Activated T-helper 9 cell treated with anti-CD3 and anti-CD28 coated beads, Interleukin-2, amount 50 U/mL, for 16 hours (primary cell): ENCODE results near the gene AEN.
A peak's percentile ranks its signal among the peaks of the same experiment; 100 is the strongest.

Source experiments
- DNase-seq: peaks from one replicate; pipeline ENCODE4 v3.0.0-alpha.2; 2020; ENCODE audit warnings: low read depth

AEN gene

GRCh38 chr15:88613074-88613944 lies 7.8 kb upstream of the AEN start:
- no peak for DNase-seq

GRCh38 chr15:88615303-88616107 lies 5.6 kb upstream of the AEN start:
- DNase-seq = no peak

GRCh38 chr15:88616240-88616639 lies 4.9 kb upstream of the AEN start:
- no peak for DNase-seq

GRCh38 chr15:88617031-88617722 lies 4.0 kb upstream of the AEN start:
- no peak for DNase-seq

DNA sequence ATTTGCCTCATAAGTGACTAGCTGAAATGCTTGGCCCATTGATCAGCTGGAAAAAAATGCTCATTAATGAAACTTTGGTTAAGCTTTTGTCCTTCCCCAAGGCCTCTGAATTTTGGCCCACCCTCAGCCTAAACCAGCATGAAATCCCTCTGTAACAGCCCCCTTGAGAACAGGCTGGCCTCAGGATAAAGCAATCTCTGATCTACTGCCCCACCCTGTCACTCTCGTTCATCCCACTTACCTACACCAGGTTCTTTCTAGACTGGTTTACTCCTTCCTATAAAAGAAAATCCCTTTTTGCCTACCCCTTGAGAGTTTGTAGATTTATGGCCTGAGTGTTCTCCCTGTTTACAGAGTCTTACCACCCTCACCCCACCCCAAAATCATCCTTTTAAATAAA lies 3.4 kb upstream of the AEN start:
- no peak for DNase-seq

DNA sequence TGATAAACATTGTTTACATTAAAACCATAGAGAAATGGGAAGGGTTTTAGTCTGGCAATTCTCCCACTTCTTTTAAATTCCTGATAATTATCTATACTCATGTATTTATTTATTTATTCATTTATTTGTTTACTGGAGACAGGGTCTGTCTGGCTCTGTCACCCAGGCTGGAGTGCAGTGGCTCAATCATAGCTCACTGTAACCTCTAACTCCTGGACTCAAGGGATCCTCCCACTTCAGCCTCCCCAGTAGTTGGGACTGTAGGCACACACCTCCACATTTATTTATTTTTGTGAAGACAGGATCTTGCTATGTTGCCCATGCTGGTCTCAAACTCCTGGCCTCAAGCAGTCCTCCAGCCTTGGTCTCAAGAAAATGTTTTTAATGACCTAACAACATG lies 2.5 kb upstream of the AEN start:
- no peak for DNase-seq

- no peak for DNase-seq
These were observed 1.3 kb upstream of the AEN start for GRCh38 chr15:88619796-88620195.

GRCh38 chr15:88621789-88622604 lies 857 bp downstream of the AEN start:
- no peak for DNase-seq

DNA sequence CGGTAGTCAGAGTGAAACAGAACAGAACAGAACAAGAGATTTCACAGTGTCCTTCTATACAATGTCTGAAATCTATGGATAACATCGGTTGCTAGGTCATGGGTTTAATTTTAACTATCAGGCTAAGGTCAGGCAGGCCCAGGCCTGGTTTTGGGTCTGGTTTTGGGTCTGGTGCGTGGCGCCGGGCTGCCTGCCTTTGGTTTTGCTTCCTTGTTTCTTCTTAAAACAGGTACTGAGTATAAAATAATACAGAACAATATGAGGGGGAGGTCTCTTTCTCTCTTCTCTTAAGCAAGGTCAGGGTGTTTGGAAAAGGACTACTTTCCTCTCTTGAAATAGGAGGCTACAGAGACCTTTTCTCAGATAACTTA lies 1.4 kb downstream of the AEN start:
- DNase-seq = no peak

- DNase-seq = peak; percentile 45
These were observed 1.9 kb downstream of the AEN start for GRCh38 chr15:88623061-88623460.

DNA sequence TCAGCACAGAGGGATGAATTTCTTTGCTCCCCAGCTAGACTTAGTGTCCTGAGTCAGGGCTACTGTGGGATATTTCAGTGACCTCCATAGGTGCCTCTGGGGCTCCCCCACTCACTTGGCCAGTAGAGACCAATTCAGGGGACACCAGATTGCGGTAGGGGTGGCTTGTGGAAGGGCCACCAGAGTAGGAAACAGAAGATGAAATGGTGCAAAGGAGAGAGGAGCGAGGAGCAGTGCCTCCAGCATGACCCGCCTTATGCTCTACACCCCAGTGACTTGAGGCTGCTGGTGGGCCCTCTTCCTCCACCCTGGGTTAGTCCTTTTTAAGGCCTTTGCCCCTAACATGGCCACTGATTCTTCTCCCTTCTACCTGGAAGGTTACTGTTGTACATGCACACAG lies 2.5 kb downstream of the AEN start:
- DNase-seq = no peak

DNA sequence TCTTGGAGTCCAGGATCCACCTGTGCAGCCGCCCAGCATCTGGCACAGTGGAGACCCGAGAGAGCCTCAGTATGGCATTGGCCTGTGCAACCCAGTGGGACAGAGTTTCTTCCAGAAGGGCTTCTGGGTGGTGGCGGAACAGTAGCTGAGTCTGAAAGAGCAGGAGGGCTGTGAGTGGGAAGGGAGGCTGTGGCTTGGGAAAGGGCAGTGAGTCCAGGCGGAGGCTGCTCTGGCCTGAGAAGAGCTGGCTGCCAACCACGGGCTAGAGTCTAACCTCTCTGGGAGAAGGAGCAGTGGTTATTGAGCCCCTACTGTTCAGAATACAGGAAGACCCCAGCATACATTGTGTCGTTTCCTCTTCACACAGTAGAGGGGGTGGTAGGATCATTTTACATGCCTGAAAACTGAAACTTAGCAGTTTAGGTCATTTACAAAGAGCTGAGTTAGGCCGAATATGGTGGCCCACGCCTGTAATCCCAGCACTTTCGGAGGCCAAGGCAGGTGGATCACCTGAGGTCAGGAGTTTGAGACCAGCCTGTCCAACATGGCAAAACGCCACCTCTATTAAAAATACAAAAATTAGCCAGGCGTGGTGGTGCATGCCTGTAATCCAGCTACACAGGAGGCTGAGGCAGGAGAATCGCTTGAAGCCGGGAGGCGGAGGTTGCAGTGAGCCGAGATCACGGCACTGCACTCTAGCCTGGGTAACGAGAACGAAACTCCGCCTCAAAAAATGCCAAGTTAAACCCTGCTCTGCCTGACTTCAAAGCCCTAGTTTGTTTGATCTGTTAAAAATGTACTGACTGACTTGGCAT lies 3.2 kb downstream of the AEN start:
- DNase-seq = no peak

DNA sequence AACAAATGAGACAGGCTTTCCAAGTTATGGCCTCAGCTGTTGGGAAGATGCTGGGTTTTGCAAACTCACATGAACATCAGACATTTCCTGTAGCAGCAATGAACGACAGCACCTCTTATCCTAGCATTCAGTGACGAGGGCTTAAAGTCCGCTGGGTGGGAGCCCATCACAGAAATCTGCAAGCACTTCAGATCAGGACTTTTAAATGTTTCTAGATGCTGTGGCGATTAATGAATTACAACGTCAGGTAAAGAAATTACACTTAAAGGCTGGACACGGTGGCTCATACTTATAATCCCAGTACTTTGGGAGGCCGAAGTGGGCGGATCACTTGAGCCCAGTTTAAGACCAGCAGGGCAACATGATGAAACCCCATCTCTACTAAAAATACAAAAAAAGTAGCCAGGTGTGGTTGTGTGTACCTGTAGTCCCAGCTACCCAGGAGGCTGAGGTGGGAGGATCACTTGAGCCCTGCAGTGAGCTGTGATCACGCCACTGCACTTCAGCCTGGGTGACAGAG lies 3.9 kb downstream of the AEN start:
- no peak for DNase-seq

- DNase-seq = no peak
These were observed 5.0 kb downstream of the AEN start for GRCh38 chr15:88625943-88626741.

- DNase-seq = peak; percentile 46
These were observed 6.3 kb downstream of the AEN start for GRCh38 chr15:88627463-88627862.

DNA sequence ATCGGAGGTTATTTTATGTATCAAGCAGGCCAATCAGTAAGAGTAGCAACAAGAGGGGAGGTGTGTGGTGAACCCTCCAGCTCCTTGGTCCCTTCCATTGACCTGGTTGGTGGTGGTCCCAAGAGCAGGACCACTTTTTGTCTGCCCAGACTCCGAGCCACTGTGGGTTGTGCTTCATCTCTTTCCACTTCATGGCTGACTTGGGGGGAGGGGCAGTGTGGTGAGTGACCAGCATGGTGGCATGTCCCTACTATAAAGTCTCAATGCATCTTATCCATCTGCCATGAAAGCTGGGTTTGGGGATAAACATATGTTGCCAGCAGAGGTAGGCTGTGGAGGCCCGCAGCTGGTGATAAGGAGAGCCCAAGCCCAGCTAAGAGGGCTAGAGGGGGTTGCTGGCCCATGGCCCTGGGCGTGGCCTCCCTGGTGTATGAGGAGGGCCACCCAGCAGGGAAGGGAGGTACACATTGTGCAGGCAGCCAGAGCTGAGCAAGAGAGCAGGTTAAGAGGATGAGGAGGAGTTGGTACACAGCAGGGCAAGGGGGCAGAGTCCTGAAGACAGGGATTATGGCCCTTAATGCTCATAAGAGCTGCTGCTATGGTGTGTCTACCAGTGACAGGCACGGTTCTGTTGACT lies 7.0 kb downstream of the AEN start:
- no peak for DNase-seq

GRCh38 chr15:88629071-88629470 lies 7.9 kb downstream of the AEN start:
- no peak for DNase-seq

DNA sequence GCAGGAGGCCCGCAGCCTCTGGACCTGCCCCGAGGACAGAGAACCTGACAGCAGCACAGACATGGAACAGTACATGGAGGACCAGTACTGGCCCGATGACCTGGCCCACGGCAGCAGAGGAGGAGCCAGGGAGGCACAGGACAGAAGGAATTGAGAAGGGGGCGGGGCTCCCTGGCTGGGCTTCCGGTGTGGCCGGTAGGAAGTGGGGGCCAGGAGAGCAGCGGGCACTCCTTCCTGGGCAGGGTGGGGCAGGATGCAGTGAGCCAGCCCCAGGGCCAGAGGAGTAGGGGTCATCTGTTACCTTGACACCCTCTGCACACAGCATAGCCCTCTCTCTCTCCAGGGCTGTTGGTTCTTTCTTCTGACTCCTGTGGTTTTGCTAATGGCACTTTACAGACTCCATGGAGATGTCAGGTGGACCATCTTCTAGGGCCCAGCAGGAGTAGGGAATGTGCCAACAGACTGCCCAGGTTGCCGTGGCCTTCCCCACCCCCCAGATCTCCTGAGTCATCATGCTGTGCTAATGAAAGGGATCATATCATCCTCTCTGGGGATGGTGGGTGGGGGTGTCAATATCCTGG lies 9.1 kb downstream of the AEN start:
- DNase-seq = no peak
